CD4-positive, alpha-beta T cell treated with Interleukin-10 for 1 hour (primary cell): ENCODE measurements around the gene TPM3.
"Not testable (repeated sequence)": the region's sequence is repeated elsewhere in the genome, so short reads cannot be mapped to it uniquely, and the experiment has no call there.

ENCODE experiments used
- DNase-seq: peaks from one replicate; pipeline ENCODE4 v3.0.0-alpha.2; 2020

Gene TPM3

DNA sequence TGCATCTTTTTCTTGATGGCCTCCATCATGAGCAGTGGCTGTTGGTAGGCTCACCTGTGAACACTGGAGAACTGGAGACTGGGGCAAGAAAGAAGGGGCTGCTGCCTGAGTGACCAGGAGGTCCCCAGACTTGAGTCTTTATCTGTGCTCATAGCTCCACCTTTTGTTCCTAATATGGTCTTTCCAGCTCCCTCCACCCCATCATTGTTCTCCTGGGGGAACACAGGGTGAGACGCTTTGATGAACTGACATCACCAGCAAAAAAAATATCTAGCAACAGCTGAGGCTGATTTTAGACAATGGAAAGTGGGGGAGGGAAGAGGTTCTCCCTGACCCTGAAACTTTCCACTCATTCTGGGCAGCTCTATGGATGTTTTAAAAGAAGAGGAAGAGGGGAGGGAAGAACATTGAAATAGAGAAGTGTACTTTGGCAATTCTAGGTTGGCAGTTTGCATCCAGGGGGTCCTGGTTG lies at the start of gene TPM3:
Gene TPM3 (minus strand): TSS at position 111 of the 472 bp plus-strand sequence. CDS start 82 bp downstream, at position 29.
- no peak for DNase-seq

DNA sequence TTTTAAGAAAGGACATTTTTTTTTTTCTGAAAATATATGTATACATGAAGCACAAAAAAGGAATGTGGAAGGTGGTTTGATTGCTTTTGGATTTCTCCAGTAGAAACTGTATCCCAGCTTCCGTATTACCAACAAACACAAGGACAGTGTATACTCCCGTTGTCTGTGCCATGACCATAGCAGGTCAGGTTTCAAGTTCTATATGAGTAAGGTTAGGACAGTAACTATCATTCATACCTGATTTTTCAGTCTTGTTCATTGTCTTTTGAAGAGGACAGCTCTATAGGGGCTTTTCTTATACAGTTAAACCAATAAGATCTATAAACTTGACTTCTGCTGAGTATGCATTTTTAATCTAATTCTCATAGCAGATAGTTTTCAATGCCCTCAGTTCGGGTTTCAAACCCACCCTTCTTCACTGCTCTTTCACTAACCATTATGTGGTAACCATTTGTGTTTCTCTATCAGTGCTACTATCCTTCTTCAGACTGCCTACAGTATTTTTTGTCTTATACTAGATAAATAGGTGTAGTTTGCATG lies 48.5 kb upstream of the TPM3 start:
- DNase-seq = no peak

DNA sequence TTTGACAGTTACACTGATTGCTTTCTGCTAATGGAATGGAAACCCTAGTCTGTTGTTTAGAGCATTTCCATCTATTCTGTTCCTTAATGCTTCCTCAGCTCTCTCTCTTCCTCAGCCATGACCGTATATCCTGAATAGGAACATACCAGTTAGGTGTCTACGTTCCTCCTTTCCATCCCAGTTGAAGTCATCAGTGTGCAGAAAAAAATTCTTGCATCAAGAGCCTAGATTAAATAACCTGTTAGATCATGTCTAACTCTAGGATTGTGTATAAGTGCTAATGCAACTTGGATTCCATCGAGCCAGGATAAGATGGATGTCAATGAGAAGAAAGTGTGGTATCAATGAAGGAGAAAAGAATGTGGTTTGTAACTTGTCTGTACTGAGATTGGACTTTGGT lies 47.6 kb upstream of the TPM3 start:
- DNase-seq = no peak

DNA sequence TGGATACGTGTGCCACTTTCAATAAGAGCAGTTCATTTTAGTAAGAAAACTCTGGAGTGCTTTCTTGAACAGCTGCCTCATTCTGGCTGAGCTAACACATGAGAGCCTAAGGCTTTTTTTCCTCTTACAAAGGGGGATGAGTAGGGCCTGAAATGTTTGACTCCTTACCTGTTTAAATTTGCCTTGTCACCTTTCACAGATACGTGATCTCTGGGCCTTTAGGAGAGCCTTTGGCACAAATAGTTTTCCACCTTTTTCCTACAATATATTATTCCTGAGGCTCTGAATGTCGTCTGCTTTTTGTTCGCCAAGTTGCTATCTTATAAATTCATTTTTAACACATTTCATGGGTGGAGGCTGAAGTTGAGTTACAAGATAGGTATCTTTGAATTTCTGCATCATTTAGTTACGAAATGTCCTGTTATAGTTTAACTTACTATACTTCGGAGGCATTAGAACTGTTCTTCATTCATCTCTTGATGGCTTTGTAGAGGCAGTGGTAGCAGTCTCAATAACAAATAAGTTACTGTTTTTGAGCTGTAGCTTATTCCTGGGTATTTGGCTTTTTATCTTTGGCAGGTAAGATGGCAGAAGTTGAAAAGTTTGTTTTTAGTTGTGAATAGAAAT lies 46.1 kb upstream of the TPM3 start:
- no peak for DNase-seq

DNA sequence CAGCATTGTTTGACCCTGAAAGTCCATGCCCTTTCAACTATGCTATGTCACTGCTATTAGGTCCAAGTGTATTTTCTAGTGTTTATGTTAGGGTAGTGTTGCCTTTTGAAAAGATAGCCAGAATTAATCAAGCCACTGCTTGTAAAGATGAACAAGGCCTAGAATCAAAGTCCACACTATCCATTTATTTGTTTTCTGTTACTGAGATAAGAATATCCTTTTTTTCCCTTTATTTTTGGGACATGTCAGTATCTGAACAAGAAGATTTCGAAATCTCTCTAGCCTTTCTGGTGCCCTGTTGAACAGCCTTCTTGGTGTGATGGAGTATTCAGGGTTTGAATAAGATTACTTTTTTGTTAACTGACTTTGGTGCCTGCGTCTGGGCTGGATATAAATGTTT lies 45.5 kb upstream of the TPM3 start:
- no peak for DNase-seq

DNA sequence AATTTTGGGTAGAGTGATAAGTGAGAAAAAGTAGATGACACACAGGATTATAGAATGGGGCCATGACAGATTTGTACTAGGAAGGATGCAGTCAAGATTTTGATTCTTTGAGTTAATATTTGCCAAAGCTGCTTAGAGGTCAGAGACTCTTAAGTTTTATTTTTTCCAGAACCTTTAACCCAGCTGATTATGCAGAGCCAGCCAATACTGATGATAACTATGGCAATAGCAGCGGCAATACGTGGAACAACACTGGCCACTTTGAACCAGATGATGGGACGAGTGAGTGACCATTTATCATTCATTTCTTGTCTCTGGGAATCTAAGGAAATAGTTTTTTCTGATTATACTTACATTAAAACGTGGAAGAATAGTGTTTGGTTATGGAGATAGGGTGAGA lies 45.0 kb upstream of the TPM3 start:
- no peak for DNase-seq

DNA sequence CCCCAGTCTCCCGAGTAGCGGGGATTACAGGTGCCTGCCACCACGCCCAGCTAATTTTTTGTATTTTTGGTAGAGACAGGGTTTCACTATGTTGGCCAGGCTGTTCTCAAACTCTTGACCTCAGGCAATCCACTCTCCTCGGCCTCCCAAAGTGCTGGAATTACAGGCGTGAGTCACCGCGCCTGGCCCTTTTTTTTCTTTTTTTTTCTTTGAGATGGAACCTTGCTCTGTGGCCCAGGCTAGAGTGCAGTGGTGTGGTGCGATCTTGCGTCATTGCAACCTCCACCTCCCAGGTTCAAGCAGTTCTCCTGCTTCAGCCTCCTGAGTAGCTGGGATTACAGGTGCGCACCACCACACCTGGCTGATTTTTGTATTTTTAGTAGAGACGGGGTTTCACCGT lies 41.2 kb upstream of the TPM3 start:
- DNase-seq = not testable (repeated sequence)

DNA sequence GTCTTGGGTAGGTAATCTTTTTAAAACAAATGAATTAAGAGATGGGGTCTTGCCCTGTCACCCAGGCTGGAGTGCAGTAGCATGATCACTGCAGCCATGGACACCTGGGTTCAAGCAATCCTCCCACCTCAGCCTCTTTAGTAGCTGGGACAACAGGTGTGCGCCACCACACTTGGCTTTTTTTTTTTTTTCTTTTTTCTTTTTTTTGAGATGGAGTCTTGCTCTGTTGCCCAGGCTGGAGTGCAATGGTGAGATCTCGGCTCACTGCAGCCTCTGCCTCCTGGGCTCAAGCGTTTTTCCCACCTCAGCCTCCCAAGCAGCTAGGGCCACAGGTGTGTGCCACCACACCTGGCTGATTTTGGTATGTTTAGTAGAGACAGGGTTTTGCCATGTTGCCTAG lies 39.2 kb upstream of the TPM3 start:
- DNase-seq = not testable (repeated sequence)

DNA sequence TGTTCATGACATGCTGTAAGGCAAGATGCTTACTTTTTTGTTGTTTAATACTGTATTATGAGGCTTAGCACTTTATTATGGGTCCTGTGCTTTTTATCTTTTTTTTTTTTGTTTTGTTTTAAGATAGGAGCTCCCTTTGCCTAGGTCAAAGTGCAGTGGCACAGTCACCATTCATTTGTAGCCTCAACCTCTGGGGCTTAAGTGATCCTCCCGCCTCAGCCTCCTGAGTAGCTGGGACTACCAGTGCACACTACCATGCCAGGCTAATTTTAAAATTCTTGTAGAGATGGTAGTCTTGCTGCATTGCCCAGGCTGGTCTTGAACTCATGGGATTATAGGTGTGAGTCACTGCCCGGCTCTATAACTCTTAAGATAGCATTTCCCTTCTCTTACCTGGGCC lies 33.5 kb upstream of the TPM3 start:
- DNase-seq = no peak

DNA sequence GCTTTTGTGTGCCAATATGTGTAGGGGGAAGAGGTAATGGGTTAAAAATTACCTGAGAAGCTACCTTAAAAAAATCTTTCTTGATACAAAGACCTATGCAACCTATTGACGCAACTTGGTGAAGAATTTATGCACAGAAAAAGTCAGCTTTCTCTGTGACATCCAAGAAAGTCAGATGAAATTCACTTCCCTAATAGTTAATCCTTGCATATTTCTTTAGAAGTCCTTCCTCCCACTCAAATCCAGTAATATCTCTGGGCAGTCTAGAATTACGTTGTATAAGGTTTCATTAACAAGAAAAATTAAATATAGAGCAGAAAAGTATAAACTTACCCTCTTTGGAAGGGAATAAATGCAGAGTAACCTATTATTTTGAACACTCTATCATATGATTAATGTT lies 31.7 kb upstream of the TPM3 start:
- no peak for DNase-seq

DNA sequence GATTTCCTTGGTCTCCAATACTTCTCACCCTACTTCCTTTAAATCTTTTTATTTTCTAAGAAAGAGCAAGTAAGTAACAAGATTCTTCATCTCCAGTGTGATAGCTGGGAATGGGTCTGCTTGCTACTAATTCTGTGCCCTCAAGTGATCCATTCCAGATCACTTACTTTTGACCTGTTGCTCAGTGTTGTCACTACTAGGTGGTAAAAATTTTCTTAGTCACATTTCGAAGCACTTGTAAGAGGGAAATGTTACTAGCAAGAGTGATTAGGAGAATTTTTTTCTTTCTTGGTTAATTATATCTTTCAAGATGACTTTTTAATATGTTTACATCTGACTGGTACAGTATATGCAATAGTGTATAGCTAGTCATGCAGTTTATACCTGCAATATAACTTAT lies 31.0 kb upstream of the TPM3 start:
- DNase-seq = no peak

DNA sequence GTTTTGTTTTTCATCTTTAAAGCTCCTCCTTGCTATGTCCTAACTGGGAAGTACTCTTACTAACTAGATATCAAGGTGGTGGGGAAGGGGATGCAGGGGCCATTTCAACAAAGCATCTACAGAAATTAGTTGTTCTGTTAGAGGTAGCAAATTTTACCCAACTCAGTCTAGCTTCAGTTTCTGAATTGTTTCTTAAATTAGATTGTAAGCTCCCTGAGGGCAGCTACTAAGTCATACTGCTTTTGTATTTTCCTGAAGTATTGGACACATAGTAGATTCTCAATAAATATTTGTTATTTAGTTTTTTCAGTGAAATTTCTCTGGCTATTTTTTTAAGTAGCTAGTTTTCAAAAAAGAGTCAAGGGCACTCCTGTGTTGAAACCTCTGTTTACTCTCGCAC lies 30.6 kb upstream of the TPM3 start:
- DNase-seq = no peak

DNA sequence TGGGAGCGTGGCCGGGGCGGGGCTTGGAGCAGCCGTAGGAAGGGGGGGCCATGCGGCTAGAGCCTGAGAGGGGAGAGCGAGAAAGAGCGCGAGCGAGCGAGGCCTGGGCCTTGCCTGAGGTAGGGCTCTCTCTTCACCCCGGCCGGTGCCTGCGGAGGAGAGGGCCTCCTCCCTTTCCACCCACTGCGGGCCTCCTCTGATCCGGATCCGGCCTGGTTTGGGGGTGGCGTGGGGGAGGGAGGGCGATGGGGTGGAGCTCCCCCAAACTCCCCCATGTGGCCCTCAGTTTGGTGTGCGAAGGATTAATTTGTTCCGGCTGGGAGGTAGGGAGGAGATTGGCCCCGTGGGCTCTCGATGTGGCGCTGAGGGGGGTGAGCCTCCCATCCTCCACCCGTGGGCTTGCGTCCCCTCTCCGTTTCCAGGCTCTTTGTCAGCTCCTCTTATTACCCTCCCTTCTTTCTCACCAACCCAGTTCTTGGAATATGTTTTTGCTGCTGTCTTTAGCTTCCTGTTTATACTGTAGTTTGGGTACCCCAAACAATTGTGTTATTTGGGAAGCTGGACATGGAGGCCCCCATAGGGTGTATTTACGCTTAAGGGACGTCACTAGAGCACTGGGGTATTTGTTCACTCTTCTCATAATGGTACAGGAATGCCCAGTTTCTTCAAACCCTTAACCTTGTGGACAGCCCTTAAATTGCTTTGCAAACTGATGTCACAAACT lies 29.5 kb upstream of the TPM3 start:
- DNase-seq = peak; percentile 80

DNA sequence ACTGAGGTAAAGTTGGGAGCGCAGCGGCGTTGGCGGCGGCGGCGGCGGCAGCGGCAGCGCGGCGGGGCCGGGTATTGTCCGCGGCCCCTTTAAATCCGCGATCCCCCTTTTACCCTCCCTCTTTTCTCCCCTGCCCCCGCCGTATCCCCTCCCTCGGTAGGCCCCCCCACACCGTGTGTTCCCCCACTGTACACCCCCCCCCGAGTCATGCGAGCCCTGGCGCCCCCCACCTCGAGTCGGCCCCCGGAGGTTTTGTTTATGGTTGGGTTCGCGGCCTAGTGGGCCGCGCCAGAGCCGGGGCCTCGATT lies 29.0 kb upstream of the TPM3 start:
- no peak for DNase-seq

DNA sequence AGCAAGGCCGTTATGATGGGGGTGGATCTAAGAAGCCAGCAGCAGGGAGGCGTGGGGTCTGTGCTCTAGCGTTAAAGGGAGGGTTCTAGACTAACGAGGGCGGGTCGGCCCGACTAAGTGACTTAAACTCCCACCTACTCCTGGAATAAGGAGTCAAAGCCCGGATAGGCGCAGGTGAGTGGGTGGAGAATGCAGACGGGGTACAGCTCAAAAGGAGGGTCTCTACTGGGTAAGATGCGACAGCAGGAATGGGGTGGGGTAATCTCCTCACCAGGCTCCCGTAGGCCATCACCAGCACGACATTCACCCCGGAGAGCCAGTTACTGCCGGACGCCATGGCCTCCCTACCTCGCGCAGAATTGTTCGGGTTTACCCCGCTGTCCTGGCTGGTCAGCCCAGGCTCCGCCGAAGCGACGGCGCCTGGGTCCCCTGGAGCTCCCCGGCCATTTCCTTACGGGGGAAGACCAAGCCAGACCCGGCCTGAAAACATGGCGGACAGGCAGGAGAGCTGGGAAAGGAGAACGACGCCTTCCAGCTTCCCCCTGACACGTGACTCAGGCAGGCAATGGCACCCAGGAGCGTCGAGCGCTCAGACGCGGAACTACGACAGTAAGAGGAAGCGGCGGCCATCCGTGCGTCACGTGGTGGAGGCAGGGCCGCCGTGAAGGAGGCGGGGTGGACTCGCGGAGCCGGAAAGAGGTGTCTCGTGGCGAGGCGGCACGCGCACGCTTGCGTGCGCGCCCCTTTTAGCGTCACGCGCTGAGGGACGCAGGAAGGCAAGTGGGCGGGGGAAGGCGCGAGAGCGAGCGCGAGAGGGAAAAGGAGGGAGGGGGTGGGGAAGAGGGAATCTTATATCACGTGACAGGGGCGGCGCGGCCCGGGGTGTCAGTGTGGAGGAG lies 28.4 kb upstream of the TPM3 start, which contains the start of gene UBAP2L:
Gene UBAP2L (plus strand): TSS at position 885 of the 899 bp plus-strand sequence. CDS start 4,169 bp downstream, outside the sequence.
- DNase-seq = peak; percentile 99

DNA sequence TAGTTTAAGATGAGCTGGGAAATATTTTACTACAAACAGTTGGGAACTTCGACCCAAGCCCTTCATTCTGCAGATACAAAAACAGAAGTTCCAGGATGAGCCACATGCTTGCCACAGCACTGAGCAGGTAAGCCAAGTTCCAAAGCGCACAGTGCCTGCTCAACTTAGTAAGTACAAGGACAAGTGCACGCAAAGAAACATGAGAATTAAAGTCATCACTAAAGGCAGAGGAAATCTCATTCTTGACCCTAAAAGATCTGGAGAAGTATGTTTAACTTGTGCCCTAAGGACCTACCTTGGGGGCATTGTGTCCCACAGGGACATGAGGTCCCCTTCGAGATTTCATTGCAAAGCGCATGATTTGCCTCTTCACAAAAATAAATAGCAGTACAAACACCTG lies 27.6 kb upstream of the TPM3 start:
- DNase-seq = no peak

DNA sequence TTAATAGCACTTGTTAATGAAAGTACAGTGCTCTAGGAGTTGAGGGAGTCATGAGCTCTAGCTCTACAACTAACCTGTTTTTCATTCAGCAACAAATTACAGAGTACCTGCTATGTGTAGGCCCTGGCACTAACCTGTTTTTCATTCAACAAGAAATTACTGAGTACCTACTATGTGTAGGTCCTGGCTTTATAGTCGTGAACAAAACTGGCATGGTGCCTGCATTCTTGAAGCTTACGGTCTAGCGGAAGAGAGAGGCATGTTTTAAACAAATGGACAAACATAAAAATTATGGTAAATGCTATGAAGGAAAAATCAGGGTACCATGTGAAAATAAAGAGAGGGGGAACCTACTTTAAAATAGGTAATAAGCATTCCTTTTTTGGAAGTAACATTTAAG lies 26.6 kb upstream of the TPM3 start:
- no peak for DNase-seq

DNA sequence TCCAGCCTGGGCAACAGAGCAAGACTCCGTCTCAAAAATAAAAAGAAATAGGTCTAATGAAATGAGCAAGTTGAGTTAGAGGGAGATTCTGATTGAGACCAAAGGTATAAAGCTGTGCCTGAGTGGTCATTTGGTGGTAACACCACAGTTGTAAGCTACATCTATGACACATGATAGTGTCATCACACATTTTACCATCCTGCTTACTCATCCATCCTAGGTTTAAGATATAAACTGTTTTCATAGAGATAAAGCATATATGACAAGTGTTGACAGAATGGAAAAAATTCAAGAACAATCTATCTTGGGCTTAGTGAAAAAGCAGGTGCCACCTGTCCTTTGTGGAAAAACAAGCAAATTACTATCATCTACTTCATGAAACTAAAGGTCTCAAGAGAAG lies 21.4 kb upstream of the TPM3 start:
- DNase-seq = no peak

DNA sequence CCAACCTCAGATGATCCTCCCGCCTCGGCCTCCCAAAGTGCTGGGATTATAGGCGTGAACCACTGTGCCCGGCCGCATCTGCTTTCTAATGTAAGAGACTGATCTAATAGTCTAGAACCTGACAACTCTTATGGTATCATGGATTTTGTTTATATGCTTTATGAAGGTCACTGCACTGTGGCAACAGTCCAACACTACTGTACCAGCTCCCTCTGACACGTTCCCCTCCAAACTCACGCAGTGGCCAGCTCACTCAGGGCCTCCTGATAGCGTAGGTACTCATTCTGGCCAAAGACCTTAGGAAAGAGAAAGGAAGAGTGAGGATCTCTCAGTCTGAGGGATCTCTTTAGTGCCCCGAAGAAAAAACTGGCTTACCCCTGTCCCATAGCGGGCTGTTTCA lies 20.2 kb upstream of the TPM3 start:
- no peak for DNase-seq

DNA sequence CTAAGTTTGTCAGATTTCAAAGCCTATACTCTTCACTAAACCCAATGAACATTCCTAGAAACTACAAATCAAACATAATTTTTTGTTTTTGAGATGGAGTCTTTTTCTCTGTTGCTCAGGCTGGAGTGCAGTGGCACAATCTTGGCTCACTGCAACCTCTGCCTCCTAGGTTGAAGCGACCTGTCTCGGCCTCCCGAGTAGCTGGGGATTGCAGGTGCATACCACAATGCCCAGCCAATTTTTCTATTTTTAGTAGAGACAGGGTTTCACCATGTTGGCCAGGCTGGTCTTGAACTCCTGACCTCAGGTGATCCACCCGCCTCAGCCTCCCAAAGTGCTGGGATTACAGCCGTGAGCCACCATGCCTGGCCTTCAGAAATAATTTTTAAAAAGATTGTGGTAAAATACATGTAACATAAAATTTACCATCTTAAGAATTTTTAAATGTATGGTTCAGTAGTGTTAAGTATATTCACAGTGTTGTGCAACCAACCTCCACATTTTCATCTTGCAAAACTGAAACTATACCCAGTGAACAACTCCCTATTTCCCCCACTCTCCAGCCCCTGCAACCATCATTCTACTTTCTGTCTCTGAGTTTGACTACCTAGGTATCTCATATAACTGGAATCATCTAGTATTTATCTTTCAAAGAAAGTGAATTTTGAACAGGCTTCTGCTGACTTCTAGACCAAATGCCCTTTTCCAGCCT lies 16.9 kb upstream of the TPM3 start:
- DNase-seq = no peak

DNA sequence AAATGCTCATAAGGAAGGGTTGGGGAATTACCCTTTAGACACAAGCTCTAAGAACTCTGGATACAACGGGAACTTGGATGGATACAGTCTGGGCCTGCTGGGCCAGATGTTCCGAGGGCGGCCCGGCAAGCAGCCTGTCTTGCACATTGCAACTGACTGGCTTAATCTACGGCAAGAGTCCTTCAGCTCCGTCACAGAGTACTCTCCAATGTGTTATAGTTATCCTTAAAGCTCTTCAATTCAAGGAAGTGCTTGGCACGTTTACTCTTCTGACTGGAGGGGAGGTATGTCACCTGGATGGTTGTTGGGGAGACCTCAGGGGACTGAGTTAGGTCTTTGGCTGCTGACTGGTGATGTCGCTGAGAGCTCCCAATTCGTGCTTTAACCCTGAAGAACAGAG lies 15.4 kb upstream of the TPM3 start:
- no peak for DNase-seq

DNA sequence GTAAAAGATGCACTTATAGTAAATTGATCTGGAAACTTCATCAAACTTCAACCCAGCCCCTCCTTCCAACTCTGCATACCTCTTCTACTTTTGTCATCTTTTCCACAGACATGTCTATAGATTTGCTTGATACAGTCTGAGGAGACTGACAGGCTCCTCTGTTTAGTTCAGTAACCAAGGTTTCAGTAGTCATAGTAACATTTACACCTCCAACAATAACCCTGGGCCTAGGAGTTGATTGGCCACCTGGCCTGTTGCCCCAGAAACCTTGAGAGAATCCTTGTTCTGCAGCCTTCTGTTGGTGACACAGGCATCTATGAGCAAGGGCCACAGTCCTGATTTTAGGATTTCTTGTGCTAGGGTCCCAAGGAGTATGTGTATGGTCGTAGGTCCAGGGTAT lies 14.3 kb upstream of the TPM3 start, which contains the start of gene CFAP141:
Gene CFAP141 (minus strand): TSS at position 138 of the 400 bp plus-strand sequence. CDS start 26 bp downstream, at position 112.
- no peak for DNase-seq

DNA sequence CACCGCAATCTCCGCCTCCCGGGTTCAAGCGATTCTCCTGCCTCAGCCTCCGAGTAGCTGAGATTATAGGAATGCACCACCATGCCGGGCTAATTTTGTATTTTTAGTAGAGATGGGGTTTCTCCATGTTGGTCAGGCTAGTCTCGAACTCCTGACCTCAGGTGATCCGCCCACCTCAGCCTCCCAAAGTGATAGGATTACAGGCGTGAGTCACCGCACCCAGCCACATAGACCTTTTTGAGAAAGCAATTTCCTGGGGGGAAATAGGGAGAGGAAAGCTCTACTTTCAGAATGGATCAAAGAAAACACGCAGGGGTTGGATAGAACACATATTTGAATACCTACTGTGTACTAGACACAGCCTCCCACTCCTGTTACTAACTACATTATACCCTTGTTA lies 13.9 kb upstream of the TPM3 start:
- DNase-seq = not testable (repeated sequence)
